ENCODE data around the gene UTP18. TPM values are rescaled to one million over a fixed set of nuclear protein-coding genes. Genes with fewer than 3 reads are reported as not detected.
"Not testable (repeated sequence)": the region's sequence is repeated elsewhere in the genome, so short reads cannot be mapped to it uniquely, and the experiment has no call there.

The UTP18 gene
- 51.0 TPM for total RNA-seq

GRCh38 chr17:51260237-51261023, at the start of gene UTP18:
Gene UTP18, plus strand, starts transcription at chr17:51260546. Its CDS starts 39 bp downstream, at chr17:51260585.
- DNase-seq = peak; percentile 98

GRCh38 chr17:51214920-51215319, 45.4 kb upstream of the UTP18 start:
- DNase-seq = no peak

- no peak for DNase-seq
These were observed 42.4 kb upstream of the UTP18 start for GRCh38 chr17:51217946-51218345.

- DNase-seq = no peak
These were observed 39.0 kb upstream of the UTP18 start for GRCh38 chr17:51221322-51221721.

- DNase-seq = no peak
These were observed 35.7 kb upstream of the UTP18 start for GRCh38 chr17:51224402-51225262.

GRCh38 chr17:51225523-51225922, 34.8 kb upstream of the UTP18 start:
- not testable (repeated sequence) for DNase-seq

- no peak for DNase-seq
These were observed 32.2 kb upstream of the UTP18 start for GRCh38 chr17:51228161-51228560.

- DNase-seq = no peak
These were observed 30.5 kb upstream of the UTP18 start for GRCh38 chr17:51229889-51230288.

- DNase-seq = no peak
These were observed 30.0 kb upstream of the UTP18 start for GRCh38 chr17:51230306-51230705.

- DNase-seq = no peak
These were observed 28.3 kb upstream of the UTP18 start for GRCh38 chr17:51231999-51232398.

- DNase-seq = no peak
These were observed 26.2 kb upstream of the UTP18 start for GRCh38 chr17:51234162-51234561.

- DNase-seq = no peak
These were observed 22.0 kb upstream of the UTP18 start for GRCh38 chr17:51238255-51238887.

- no peak for DNase-seq
These were observed 20.1 kb upstream of the UTP18 start for GRCh38 chr17:51240275-51240674.

- DNase-seq = no peak
These were observed 16.3 kb upstream of the UTP18 start for GRCh38 chr17:51244041-51244440.

GRCh38 chr17:51245535-51245934, 14.8 kb upstream of the UTP18 start:
- no peak for DNase-seq

- DNase-seq = no peak
These were observed 10.0 kb upstream of the UTP18 start for GRCh38 chr17:51250314-51250840.

- no peak for DNase-seq
These were observed 9.3 kb upstream of the UTP18 start for GRCh38 chr17:51251010-51251409.

- DNase-seq = no peak
These were observed 4.7 kb upstream of the UTP18 start for GRCh38 chr17:51255673-51256072.

GRCh38 chr17:51256101-51256500, 4.2 kb upstream of the UTP18 start:
- DNase-seq = no peak

- no peak for DNase-seq
These were observed 2.9 kb upstream of the UTP18 start for GRCh38 chr17:51257150-51258081.

- DNase-seq = peak; percentile 6
These were observed 1.4 kb upstream of the UTP18 start for GRCh38 chr17:51258756-51259563.

Data from occipital lobe (tissue), 2 donors.